A673 (cell line): ENCODE measurements around the gene RPL31. TPM values are rescaled to one million over a fixed set of nuclear protein-coding genes. Genes with fewer than 3 reads are reported as not detected.

Experiments used
- BruUV-seq: library from RNA; stranded (reverse); fragments of 400-500 nt; replicated peaks from 2 replicates; lab custom pipeline; 2021; lab: Mats Ljungman, UMichigan
- CTCF ChIA-PET: fragments of 300-600 bp; sonication (Branson Sonifier 250); formaldehyde crosslinking; loops from one replicate; lab custom pipeline; 2022; ENCODE audit warnings: antibody characterized with exemption; lab: Charles Lee
- POLR2A ChIA-PET: fragments of 300-600 bp; sonication (Branson Sonifier 250); formaldehyde crosslinking; loops from one replicate; lab custom pipeline; 2022; ENCODE audit warnings: antibody characterized with exemption; ENCODE audit not compliant: low non-redundant PET; lab: Charles Lee
- DNase-seq: peaks from one replicate; pipeline ENCODE4 v3.0.0-alpha.2; 2015; ENCODE audit warnings: low spot score
- H3K27ac ChIP-seq: fragments of 200-600 bp; sonication (generic); 2 replicates; pipeline ENCODE4 v1.5.1; 2016; ENCODE audit warnings: mixed run types, low read depth, mild to moderate bottlenecking, mixed read lengths, antibody characterized with exemption, low read length; ENCODE audit not compliant: poor library complexity, severe bottlenecking
- H3K27me3 ChIP-seq: fragments of 200-600 bp; sonication (generic); replicated peaks from 2 replicates; pipeline ENCODE4 v1.6.1; 2017; ENCODE audit warnings: mixed run types, low read depth, mild to moderate bottlenecking, mixed read lengths, antibody characterized with exemption, low read length; ENCODE audit not compliant: insufficient read depth, poor library complexity
- H3K36me3 ChIP-seq: fragments of 200-600 bp; sonication (generic); 2 replicates; pipeline ENCODE4 v1.6.1; 2016; ENCODE audit warnings: mixed run types, mild to moderate bottlenecking, mixed read lengths, antibody characterized with exemption, low read length; ENCODE audit not compliant: insufficient read depth, poor library complexity, severe bottlenecking
- H3K4me1 ChIP-seq: fragments of 200-600 bp; sonication (generic); 2 replicates; pipeline ENCODE4 v1.6.1; 2017; ENCODE audit warnings: mixed run types, mild to moderate bottlenecking, mixed read lengths, antibody characterized with exemption, low read length; ENCODE audit not compliant: insufficient read depth, poor library complexity, severe bottlenecking
- H3K4me3 ChIP-seq: fragments of 200-600 bp; sonication (generic); 2 replicates; pipeline ENCODE4 v1.5.1; 2016; ENCODE audit warnings: low read depth, mixed run types, mild to moderate bottlenecking, mixed read lengths, low read length; ENCODE audit not compliant: poor library complexity, severe bottlenecking
- H3K9me3 ChIP-seq: fragments of 200-600 bp; sonication (generic); 2 replicates; pipeline ENCODE4 v1.6.1; 2016; ENCODE audit warnings: mixed run types, low read depth, mild to moderate bottlenecking, mixed read lengths, antibody characterized with exemption, low read length; ENCODE audit not compliant: poor library complexity, severe bottlenecking
- CTCF ChIP-seq: fragments of 300-800, 200-600 bp; sonication (generic); conservative IDR thresholded peaks from 2 replicates; pipeline ENCODE4 v1.5.1; 2017; ENCODE audit warnings: low read depth, mild to moderate bottlenecking, antibody characterized with exemption, low read length, moderate library complexity, mixed read lengths
- EZH2 ChIP-seq: fragments of 200-600 bp; sonication (generic); IDR thresholded peaks from 2 replicates; pipeline ENCODE4 v1.6.1; 2017; ENCODE audit warnings: borderline replicate concordance, low read depth, mild to moderate bottlenecking, mixed read lengths, antibody characterized with exemption, low read length; ENCODE audit not compliant: poor library complexity, severe bottlenecking
- intact Hi-C: fragments of 100-400 bp; cut with micrococcal nuclease; formaldehyde crosslinking; loops from one replicate; pipeline ENCODE4 v1.10.0; 2022; ENCODE audit not compliant: unreplicated experiment
- total RNA-seq: library from RNA; stranded (reverse); gene quantifications from 2 replicates; pipeline ENCODE4 v1.2.3, GENCODE V29; 2021

The RPL31 gene
- total RNA-seq, 1 experiment from 2014 or later = 1,196 TPM

- no peaks in the 10 kb centered on the region for H3K27me3 ChIP-seq
- peaks cover 13% of the 10 kb centered on the region for H3K36me3 ChIP-seq
- ChIA-PET CTCF (no interaction called here), POLR2A (interaction anchor here (0.6 kb wide), 1 partner anchor 20 kb away, joined by 3 read pairs; no protein-coding TSS in a partner anchor)
- no TSS peak for BruUV-seq
- no peak for TF ChIP-seq CTCF
- intact Hi-C loops = no loop called here
- no peaks in the 10 kb centered on the region for H3K9me3 ChIP-seq
- H3K27ac ChIP-seq = no peak overlapping the region
- no peak overlapping the region for H3K4me3 ChIP-seq
- no peak for DNase-seq
- no peaks in the 10 kb centered on the region for H3K4me1 ChIP-seq
Measured at GRCh38 chr2:101025561-101025960, 23.5 kb downstream of the RPL31 start.

DNA sequence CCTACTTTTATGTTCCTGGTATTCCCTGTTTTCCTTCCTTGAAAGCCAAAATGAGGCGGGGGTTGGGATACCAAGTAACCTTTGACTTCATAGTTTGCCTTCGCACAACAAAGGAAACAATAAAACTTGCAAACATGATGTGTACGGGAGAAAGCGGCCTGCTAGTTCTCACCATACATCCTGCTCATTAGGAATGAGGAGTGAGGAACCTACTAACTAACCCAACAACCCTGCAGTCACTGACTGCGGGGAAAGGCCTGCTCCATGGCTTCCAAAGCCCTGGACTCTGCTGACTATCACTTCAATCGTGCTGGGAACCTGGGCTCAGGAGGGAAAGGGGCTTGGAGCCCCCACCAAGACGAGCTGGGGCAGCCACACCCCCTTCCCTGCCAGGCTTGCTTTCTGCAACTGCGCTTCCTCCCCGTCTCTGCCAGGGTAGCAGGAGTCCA lies 24.2 kb downstream of the RPL31 start:
- Histone ChIP-seq H3K36me3 (peaks cover 10% of the 10 kb centered on the region), H3K4me3 (no peak overlapping the region), H3K27ac (no peak overlapping the region), H3K27me3 (no peaks in the 10 kb centered on the region), H3K9me3 (no peaks in the 10 kb centered on the region), H3K4me1 (no peaks in the 10 kb centered on the region)
- no TSS peak for BruUV-seq
- ChIA-PET CTCF (no interaction called here), POLR2A (no interaction called here)
- TF ChIP-seq EZH2 (no peak), CTCF (no peak)
- no peak for DNase-seq
- intact Hi-C loops = no loop called here

GRCh38 chr2:101026923-101027469 lies 24.9 kb downstream of the RPL31 start:
- Histone ChIP-seq H3K27me3 (no peaks in the 10 kb centered on the region), H3K9me3 (no peaks in the 10 kb centered on the region), H3K4me1 (no peaks in the 10 kb centered on the region), H3K4me3 (no peak overlapping the region), H3K27ac (no peak overlapping the region), H3K36me3 (peaks cover 7% of the 10 kb centered on the region)
- intact Hi-C loops = no loop called here
- BruUV-seq = no TSS peak
- TF ChIP-seq EZH2 (no peak), CTCF (no peak)
- POLR2A ChIA-PET = no interaction called here
- CTCF ChIA-PET = no interaction called here
- no peak for DNase-seq
